Measurements from ENCODE around the gene SEC24D. TPM values are rescaled to one million over a fixed set of nuclear protein-coding genes. Genes with fewer than 3 reads are reported as not detected.

SEC24D gene
- total and polyA plus RNA-seq, 2 experiments from 2014 or later, result 37.6 to 94.8 TPM

- no peak for TF ChIP-seq ZNF462 (CRISPR knock-in tag; IDR thresholded peaks at IDR 0.05)
These were observed 153.0 kb downstream of the SEC24D start (continued) for GRCh38 chr4:118682928-118683327.

- Mint-ChIP-seq H3K4me1 (peaks cover 10% of the 10 kb centered on the region), H3K36me3 (ENCODE audit: low read depth) (no peaks in the 10 kb centered on the region), H3K9me3 (no peaks in the 10 kb centered on the region), H3K4me3 (no peak overlapping the region), H3K27me3 (ENCODE audit: insufficient read depth, low read depth, poor library complexity) (peaks cover 1% of the 10 kb centered on the region), H3K27ac (no peak overlapping the region)
- Histone ChIP-seq H3F3A (replicated peaks; ENCODE audit: low read depth) (no peaks in the 10 kb centered on the region), H3K36me3 (ENCODE audit: insufficient read depth) (no peaks in the 10 kb centered on the region), H2AFZ (no peak overlapping the region), H3K4me2 (no peak overlapping the region), H3K27ac (ENCODE audit: low read depth) (no peak overlapping the region), H4K20me1 (replicated peaks; ENCODE audit: insufficient read depth) (no peaks in the 10 kb centered on the region), H3K9me2 (ENCODE audit: insufficient read depth) (no peaks in the 10 kb centered on the region; the same call in 1 of the 2 replicates), H3K79me2 (replicated peaks; ENCODE audit: insufficient read depth) (peaks cover 4% of the 10 kb centered on the region), H3K4me1 (ENCODE audit: insufficient read depth) (no peaks in the 10 kb centered on the region; the same call in 1 of the 2 replicates), H3K27me3 (ENCODE audit: insufficient read depth) (no peaks in the 10 kb centered on the region), H3K4me3 (no peak overlapping the region)
- peak; percentile 5; the same call in 1 of the 3 replicates for ATAC-seq
- DNase-seq (ENCODE audit: low spot score), result peak; percentile 42
- no peak for TF ChIP-seq CTCF (conservative IDR thresholded peaks at IDR 0.05; ENCODE audit: low read depth in 2 of 2)
These were observed 155.1 kb downstream of the SEC24D start for GRCh38 chr4:118680808-118681207.
